Esophagus (tissue), 2 donors: ENCODE data around the gene IGF1R. TPM values are rescaled to one million over a fixed set of nuclear protein-coding genes. Genes with fewer than 3 reads are reported as not detected.

Experiments used
- H3K27ac ChIP-seq, 2 donors: one replicate each; pipeline ENCODE4 v1.5.1; 2013; ENCODE audit warnings: low read depth in 2 of 2, mild to moderate bottlenecking in 2 of 2, inconsistent platforms in 1 of 2, low read length in 1 of 2, moderate library complexity in 1 of 2
- H3K27me3 ChIP-seq, 2 donors: one replicate each; pipeline ENCODE4 v1.6.1; 2013; ENCODE audit warnings: low read length in 2 of 2, control low read depth in 1 of 2, mild to moderate bottlenecking in 1 of 2; ENCODE audit not compliant: insufficient read depth in 2 of 2, control insufficient read depth in 1 of 2
- H3K36me3 ChIP-seq, 2 donors: one replicate each; pipeline ENCODE4 v1.6.1; 2013; ENCODE audit warnings: low read length in 1 of 2; ENCODE audit not compliant: control insufficient read depth in 2 of 2, insufficient read depth in 2 of 2
- H3K4me1 ChIP-seq, 2 donors: one replicate each; pipeline ENCODE4 v1.6.1; 2013; ENCODE audit warnings: low read length in 1 of 2; ENCODE audit not compliant: control insufficient read depth in 2 of 2, insufficient read depth in 2 of 2
- H3K4me3 ChIP-seq, 2 donors: one replicate each; pipeline ENCODE4 v1.5.1; 2013; ENCODE audit warnings: low read length in 2 of 2, mild to moderate bottlenecking in 2 of 2, low read depth in 1 of 2, moderate library complexity in 1 of 2
- H3K9me3 ChIP-seq, 2 donors: one replicate each; pipeline ENCODE4 v1.6.1; 2013; ENCODE audit warnings: mild to moderate bottlenecking in 2 of 2, low read depth in 1 of 2, low read length in 1 of 2, moderate library complexity in 1 of 2; ENCODE audit not compliant: control insufficient read depth in 2 of 2, insufficient read depth in 1 of 2
- WGBS, 2 donors: extraction: QIAGEN DNeasy Blood & Tissue Kit; methylation state at CpG; one replicate each; pipeline ENCODE4 v1.1.7; 2013; 5-methylcytosine and 5-hydroxymethylcytosine counted together
- polyA plus RNA-seq, 2 donors: library from polyadenylated mRNA; stranded (reverse); fragments of 200-250 nt; gene quantifications; one replicate each; pipeline ENCODE4 v1.2.3, GENCODE V29; 2013
- donor health status: healthy with polysubstance abuse.
- donor health status: Bipolar disorder and iron deficiency.

Gene IGF1R
- polyA plus RNA-seq, 2 donors: 4.1 to 4.4 TPM

DNA sequence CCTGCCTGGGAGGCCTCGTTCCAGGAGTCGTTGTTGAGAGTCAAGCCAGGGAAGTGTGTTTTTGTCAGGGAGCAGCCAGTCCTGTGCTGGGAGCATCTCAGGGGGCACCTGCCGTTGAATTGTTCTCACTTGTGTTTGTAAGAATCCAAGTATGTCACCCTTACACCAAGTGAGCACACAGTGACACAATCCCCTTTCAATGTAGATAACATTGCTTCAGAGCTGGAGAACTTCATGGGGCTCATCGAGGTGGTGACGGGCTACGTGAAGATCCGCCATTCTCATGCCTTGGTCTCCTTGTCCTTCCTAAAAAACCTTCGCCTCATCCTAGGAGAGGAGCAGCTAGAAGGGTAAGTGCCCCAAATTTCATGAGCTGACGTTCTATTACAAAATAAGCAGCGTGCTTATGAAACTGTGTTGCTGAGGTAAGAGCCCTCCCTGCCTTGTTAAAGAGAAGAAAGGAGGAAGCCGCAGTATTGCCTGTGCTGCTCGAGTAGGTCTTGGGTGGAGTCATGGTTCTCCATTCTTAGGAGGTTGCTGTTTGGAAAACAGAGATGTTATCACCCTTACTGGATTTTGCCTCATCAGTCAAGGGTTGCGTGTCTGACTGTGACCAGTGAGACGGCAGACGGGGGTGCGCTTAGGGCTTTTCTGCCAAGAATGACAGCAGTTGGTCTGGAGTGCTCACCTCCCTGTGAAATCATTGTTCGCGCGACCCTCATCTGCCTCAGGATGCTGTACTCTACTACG lies 251.1 kb downstream of the IGF1R start:
- no peaks in the 10 kb centered on the region for H3K27me3 ChIP-seq
- no peak overlapping the region for H3K27ac ChIP-seq
- H3K36me3 ChIP-seq: no peaks in the 10 kb centered on the region
- no peak overlapping the region for H3K4me3 ChIP-seq
- 86 to 89% methylated on average over 20 of the region's 20 CpGs for WGBS, 2 donors
- peaks cover 3 to 5% of the 10 kb centered on the region in 2 donors for H3K4me1 ChIP-seq
- no peaks in the 10 kb centered on the region for H3K9me3 ChIP-seq

DNA sequence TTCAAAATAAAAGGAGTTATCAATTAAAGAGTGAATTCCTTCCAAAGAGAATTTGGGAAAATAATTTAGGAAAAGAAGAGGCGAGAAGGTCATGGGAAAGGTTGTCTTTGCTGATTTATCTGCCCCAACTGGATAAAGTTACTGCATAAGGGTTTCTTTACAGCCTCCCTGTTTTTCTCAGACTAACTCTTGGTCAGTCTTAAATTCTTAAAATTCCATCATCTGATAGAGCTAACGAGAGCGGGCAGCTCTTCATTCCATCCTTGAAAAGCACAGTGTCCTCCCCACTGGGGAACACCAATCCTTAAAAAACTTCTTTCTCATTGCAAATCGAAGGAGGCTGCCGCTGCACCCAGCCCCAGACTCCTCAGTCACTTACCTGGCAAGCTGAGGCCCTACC lies 252.0 kb downstream of the IGF1R start:
- Histone ChIP-seq H3K27ac (peak overlapping the region in 1 of 2 donors; percentile 53), H3K27me3 (no peaks in the 10 kb centered on the region), H3K4me1 (peaks cover 5 to 6% of the 10 kb centered on the region in 2 donors), H3K4me3 (no peak overlapping the region), H3K9me3 (no peaks in the 10 kb centered on the region), H3K36me3 (no peaks in the 10 kb centered on the region)
- 63 to 66% methylated on average over 5 of the region's 5 CpGs for WGBS, 2 donors

- no peaks in the 10 kb centered on the region for H3K9me3 ChIP-seq
- no peaks in the 10 kb centered on the region for H3K36me3 ChIP-seq
- H3K4me1 ChIP-seq: peaks cover 2 to 5% of the 10 kb centered on the region in 2 donors
- H3K27me3 ChIP-seq: no peaks in the 10 kb centered on the region
- no peak overlapping the region for H3K4me3 ChIP-seq
- H3K27ac ChIP-seq: peak overlapping the region; percentile 36 to 48
- WGBS, 2 donors: 48 to 71% methylated on average over 10 of the region's 10 CpGs
Measured at GRCh38 chr15:98901434-98902072, 253.2 kb downstream of the IGF1R start.

GRCh38 chr15:98902931-98903330 lies 254.6 kb downstream of the IGF1R start:
- Histone ChIP-seq H3K4me1 (peaks cover 5% of the 10 kb centered on the region in 2 donors), H3K4me3 (no peak overlapping the region), H3K9me3 (no peaks in the 10 kb centered on the region), H3K36me3 (peaks cover 0 to 2% of the 10 kb centered on the region in 2 donors), H3K27ac (peak overlapping the region; percentile 48 to 80), H3K27me3 (no peaks in the 10 kb centered on the region)
- 79 to 91% methylated on average over 4 of the region's 4 CpGs for WGBS, 2 donors

- peak overlapping the region; percentile 30 to 76 for H3K27ac ChIP-seq
- peaks cover 0 to 2% of the 10 kb centered on the region in 2 donors for H3K36me3 ChIP-seq
- peaks cover 5% of the 10 kb centered on the region in 2 donors for H3K4me1 ChIP-seq
- WGBS, 2 donors: 44 to 58% methylated on average over 9 of the region's 9 CpGs
- no peak overlapping the region for H3K4me3 ChIP-seq
- no peaks in the 10 kb centered on the region for H3K27me3 ChIP-seq
- no peaks in the 10 kb centered on the region for H3K9me3 ChIP-seq
Measured at GRCh38 chr15:98903377-98904018, 255.2 kb downstream of the IGF1R start.

DNA sequence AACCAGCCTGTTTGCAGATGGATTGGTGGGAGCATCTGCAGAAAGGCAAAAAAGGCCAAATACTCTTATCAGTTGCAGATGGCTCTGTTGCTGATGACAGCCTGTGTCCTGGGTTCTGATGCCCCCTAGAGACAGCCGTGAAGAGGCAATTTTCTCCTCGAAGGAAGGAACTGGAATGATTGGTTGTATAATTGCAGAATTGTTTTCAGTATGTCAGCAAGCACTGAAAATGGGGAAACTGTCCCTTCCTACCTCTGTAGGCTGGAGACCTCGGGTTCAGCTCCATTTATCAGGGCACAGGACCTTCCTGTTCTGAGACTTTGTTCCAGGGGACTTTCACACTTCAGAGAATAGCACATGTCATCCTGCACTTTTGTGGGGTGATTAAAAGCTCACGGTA lies 256.2 kb downstream of the IGF1R start:
- 27 to 36% methylated on average over 4 of the region's 4 CpGs for WGBS, 2 donors
- H3K9me3 ChIP-seq: no peaks in the 10 kb centered on the region
- H3K4me3 ChIP-seq: no peak overlapping the region
- peaks cover 0 to 5% of the 10 kb centered on the region in 2 donors for H3K36me3 ChIP-seq
- H3K27me3 ChIP-seq: no peaks in the 10 kb centered on the region
- H3K4me1 ChIP-seq: peaks cover 5% of the 10 kb centered on the region in 2 donors
- H3K27ac ChIP-seq: peak overlapping the region in 1 of 2 donors; percentile 27

DNA sequence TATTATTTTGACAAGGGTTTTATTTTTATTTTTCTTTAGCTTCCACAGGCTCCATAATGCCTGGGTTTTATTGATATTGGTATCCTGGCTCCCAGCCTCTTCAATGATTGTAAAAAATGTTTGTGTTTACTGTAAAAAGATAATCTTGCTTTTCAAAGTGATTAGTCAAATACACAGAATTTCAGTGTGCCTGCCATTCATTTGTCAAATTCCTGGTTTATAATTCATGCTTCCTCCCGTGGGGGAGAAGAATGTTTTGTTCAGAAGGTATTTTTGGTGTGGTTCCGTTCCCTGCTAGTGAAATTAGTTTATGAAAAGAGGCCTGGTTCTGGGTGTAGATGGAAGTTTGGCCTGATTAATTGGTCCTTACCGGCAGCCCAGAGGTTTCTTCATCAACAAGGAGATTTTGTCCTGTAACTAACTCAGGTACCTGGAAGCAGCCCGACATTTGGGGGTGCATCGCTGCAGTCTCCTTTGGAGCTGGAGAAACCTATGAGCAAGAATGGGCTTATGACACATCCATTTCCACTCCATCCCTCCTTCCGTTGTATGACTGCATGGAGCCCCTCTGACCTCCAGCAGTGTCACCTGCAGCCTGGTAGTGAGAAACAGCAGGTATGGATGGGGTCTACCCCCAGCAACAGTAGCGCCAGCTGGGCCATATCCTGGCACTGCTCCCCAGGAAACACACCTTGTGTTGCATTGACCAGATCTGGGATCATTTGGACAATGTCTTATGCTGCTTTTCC lies 257.8 kb downstream of the IGF1R start:
- Histone ChIP-seq H3K9me3 (no peaks in the 10 kb centered on the region), H3K4me3 (no peak overlapping the region), H3K36me3 (peaks cover 0 to 6% of the 10 kb centered on the region in 2 donors), H3K4me1 (peaks cover 5% of the 10 kb centered on the region in 2 donors), H3K27ac (peak overlapping the region in 1 of 2 donors; percentile 45), H3K27me3 (no peaks in the 10 kb centered on the region)
- 69 to 73% methylated on average over 7 of the region's 7 CpGs for WGBS, 2 donors

DNA sequence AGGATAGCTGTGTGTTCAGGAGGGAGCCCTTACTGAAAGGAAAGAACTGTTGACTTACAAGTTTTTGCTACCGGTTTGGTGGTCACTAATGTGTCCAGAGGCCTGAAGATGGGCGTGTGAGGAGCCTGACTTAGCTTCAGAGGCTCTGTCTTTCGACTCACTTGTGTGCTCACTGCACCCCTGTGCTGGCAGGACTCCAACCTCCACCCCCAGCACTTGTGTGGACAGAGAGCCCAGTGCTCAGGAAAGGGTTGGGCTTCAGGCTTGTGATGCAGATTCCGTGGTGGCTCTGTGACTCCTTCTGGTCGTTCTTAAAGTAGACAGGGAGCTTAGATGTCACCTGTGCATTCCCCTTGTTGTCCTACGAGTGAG lies 258.4 kb downstream of the IGF1R start:
- Histone ChIP-seq H3K27me3 (no peaks in the 10 kb centered on the region), H3K4me3 (no peak overlapping the region), H3K4me1 (peaks cover 5% of the 10 kb centered on the region in 2 donors), H3K27ac (peak overlapping the region in 1 of 2 donors; percentile 45), H3K36me3 (peaks cover 0 to 10% of the 10 kb centered on the region in 2 donors), H3K9me3 (no peaks in the 10 kb centered on the region)
- 39 to 44% methylated on average over 6 of the region's 6 CpGs for WGBS, 2 donors

DNA sequence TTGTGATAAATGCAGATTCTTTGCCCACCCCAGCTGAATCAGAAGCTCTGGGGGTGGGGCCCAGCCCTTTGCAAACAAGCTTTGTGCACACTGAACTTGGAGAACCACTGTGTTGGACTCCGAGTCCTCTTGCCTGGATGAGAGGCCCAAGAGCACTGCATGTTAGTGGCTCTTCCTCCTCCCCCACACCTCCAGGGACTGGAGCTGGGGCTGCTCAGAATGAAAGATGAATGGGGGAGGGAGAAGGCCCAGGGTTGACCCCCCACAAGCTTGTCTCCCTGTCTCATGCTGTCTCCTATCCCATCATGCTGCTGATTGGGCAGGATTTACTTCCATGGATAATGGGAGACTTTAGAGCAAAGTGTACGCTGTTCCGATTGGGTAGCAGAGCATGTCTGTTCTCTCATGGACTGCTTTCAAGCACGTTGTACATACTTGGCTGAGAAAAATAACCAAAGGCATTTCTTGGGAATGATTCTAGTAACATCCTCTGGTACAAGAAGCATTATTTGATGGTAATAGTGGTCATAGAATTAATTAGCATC lies 259.7 kb downstream of the IGF1R start:
- Histone ChIP-seq H3K36me3 (peaks cover 0 to 16% of the 10 kb centered on the region in 2 donors), H3K27me3 (no peaks in the 10 kb centered on the region), H3K4me1 (peaks cover 3 to 5% of the 10 kb centered on the region in 2 donors), H3K27ac (no peak overlapping the region), H3K4me3 (no peak overlapping the region), H3K9me3 (no peaks in the 10 kb centered on the region)
- WGBS, 2 donors: 79 to 87% methylated on average over 4 of the region's 4 CpGs
